ENCODE measurements around the gene RNF26. TPM values are rescaled to one million over a fixed set of nuclear protein-coding genes. Genes with fewer than 3 reads are reported as not detected.

RNF26 gene
- polyA plus RNA-seq, 4 donors: 28.1 to 40.8 (median 32.7) TPM

- DNase-seq (ENCODE audit: low read depth in 4 of 4, low spot score in 2 of 4): no peak
Measured at GRCh38 chr11:119335091-119335654, 846 bp downstream of the RNF26 start.

- DNase-seq (ENCODE audit: low read depth in 4 of 4, low spot score in 2 of 4): no peak
Measured at GRCh38 chr11:119335655-119336543, 1.6 kb downstream of the RNF26 start.

GRCh38 chr11:119336744-119337469, 2.6 kb downstream of the RNF26 start:
- DNase-seq (ENCODE audit: low read depth in 4 of 4, low spot score in 2 of 4): no peak

- DNase-seq (ENCODE audit: low read depth in 4 of 4, low spot score in 2 of 4): no peak
Measured at GRCh38 chr11:119337581-119338317, 3.4 kb downstream of the RNF26 start.

GRCh38 chr11:119338318-119338890, 4.1 kb downstream of the RNF26 start:
- no peak for DNase-seq (ENCODE audit: low read depth in 4 of 4, low spot score in 2 of 4)

- DNase-seq (ENCODE audit: low read depth in 4 of 4, low spot score in 2 of 4): no peak
Measured at GRCh38 chr11:119338965-119339588, 4.8 kb downstream of the RNF26 start.

- no peak for DNase-seq (ENCODE audit: low read depth in 4 of 4, low spot score in 2 of 4)
Measured at GRCh38 chr11:119339589-119340334, 5.4 kb downstream of the RNF26 start.

GRCh38 chr11:119340335-119341221, 6.3 kb downstream of the RNF26 start, which contains the start of gene C1QTNF5:
C1QTNF5 (minus strand) TSS chr11:119340883; CDS start chr11:119340397, 486 bp downstream.
- no peak for DNase-seq (ENCODE audit: low read depth in 4 of 4, low spot score in 2 of 4)

- no peak for DNase-seq (ENCODE audit: low read depth in 4 of 4, low spot score in 2 of 4)
Measured at GRCh38 chr11:119341222-119342022, 7.1 kb downstream of the RNF26 start.

GRCh38 chr11:119342023-119342300, 7.6 kb downstream of the RNF26 start:
- no peak for DNase-seq (ENCODE audit: low read depth in 4 of 4, low spot score in 2 of 4)

GRCh38 chr11:119342362-119343130, 8.2 kb downstream of the RNF26 start:
- no peak for DNase-seq (ENCODE audit: low read depth in 4 of 4, low spot score in 2 of 4)

- DNase-seq (ENCODE audit: low read depth in 4 of 4, low spot score in 2 of 4): no peak
Measured at GRCh38 chr11:119343726-119344125, 9.4 kb downstream of the RNF26 start.

GRCh38 chr11:119344291-119345010, 10.1 kb downstream of the RNF26 start:
- no peak for DNase-seq (ENCODE audit: low read depth in 4 of 4, low spot score in 2 of 4)

GRCh38 chr11:119345685-119346084, 11.4 kb downstream of the RNF26 start:
- no peak for DNase-seq (ENCODE audit: low read depth in 4 of 4, low spot score in 2 of 4)

GRCh38 chr11:119346605-119347004, 12.3 kb downstream of the RNF26 start, which contains the start of gene MFRP:
MFRP (minus strand) TSS chr11:119346705; CDS start chr11:119346513, 192 bp downstream.
- DNase-seq (ENCODE audit: low read depth in 4 of 4, low spot score in 2 of 4): no peak

GRCh38 chr11:119347242-119347641, 12.9 kb downstream of the RNF26 start:
- no peak for DNase-seq (ENCODE audit: low read depth in 4 of 4, low spot score in 2 of 4)

Data from left renal cortex interstitium (tissue), 4 donors.